Neural crest cell (in vitro differentiated cells): Measurements from ENCODE around the gene ZNF503. TPM values are rescaled to one million over a fixed set of nuclear protein-coding genes. Genes with fewer than 3 reads are reported as not detected.

Experiments
- DNase-seq: peaks from one replicate; pipeline ENCODE4 v3.0.0; 2021; ENCODE audit warnings: low read depth, mixed read lengths, low spot score
- H3K27ac Mint-ChIP-seq: one replicate; pipeline ENCODE4 v1.8.0; 2021; ENCODE audit warnings: mild to moderate bottlenecking, mixed read lengths; ENCODE audit not compliant: unreplicated experiment
- H3K27me3 Mint-ChIP-seq: 2 replicates; pipeline ENCODE4 v1.8.0; 2021; ENCODE audit warnings: low read depth, mild to moderate bottlenecking, mixed read lengths
- H3K36me3 Mint-ChIP-seq: 2 replicates; pipeline ENCODE4 v1.8.0; 2021; ENCODE audit warnings: low read depth, mild to moderate bottlenecking, mixed read lengths
- H3K4me1 Mint-ChIP-seq: 2 replicates; pipeline ENCODE4 v1.8.0; 2021; ENCODE audit warnings: mixed read lengths
- H3K4me3 Mint-ChIP-seq: one replicate; pipeline ENCODE4 v1.8.0; 2021; ENCODE audit warnings: mild to moderate bottlenecking, mixed read lengths
- H3K9me3 Mint-ChIP-seq: 2 replicates; pipeline ENCODE4 v1.8.0; 2021; ENCODE audit warnings: mixed read lengths
- total RNA-seq: library from RNA; stranded (reverse); gene quantifications from 2 replicates; pipeline ENCODE4 v1.2.1, GENCODE V29; 2021
- TF ChIP-seq, protein P1 (sequence below): fragments of 200-600 bp; sonication (generic); conservative IDR thresholded peaks from 2 replicates; pipeline ENCODE4 v1.5.0; 2021; ENCODE audit warnings: antibody characterized with exemption, mild to moderate bottlenecking

Gene ZNF503
- total RNA-seq, 1 donor from 2014 or later, result 15.9 TPM

DNA sequence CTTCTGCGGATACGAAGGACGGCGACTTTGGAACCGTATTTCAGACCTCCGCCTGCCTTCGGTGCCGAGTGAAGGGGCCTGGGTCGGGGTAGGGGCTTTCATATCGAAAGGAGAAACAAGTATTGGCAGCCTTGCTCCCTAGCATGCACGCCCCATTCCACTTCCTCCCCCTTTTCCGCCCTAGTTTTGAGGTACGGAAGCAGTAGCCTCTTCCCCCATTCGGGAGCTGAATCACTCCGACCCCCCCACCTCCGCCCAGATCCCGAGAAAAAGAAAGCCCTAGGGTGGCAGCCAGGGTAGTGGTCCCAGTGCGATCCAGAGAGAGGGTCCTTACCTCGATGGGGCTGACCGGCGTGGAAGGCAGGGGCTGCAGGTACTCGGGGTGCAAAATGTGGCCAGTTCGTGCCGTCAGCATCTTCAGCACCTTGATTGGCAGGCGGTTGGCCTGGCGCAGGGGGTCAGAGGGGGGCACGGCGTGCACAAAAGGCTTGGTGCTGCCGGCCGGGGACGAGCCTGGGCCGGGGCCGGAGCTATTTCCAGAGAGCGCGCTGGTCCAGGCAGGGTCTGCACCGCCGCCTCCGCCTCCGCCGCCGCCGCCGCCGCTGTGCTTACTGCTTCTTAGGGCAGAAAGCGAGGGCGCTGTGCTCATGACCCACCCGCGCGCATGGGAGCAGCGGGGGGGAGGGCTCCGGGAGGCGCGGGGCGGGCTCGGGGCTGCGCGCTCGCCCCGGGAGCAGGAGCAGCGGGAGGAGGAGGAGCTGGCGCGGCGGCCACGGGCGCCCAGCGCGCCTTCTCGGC is 594 bp downstream of the ZNF503 start:
- Mint-ChIP-seq H3K27ac (peak overlapping the region; percentile 71), H3K9me3 (no peaks in the 10 kb centered on the region), H3K36me3 (peaks cover 8% of the 10 kb centered on the region), H3K27me3 (peaks cover 76% of the 10 kb centered on the region), H3K4me3 (peak overlapping the region; percentile 97), H3K4me1 (peaks cover 45% of the 10 kb centered on the region)
- DNase-seq, result peak; percentile 48
- TF ChIP-seq, protein P1, sequence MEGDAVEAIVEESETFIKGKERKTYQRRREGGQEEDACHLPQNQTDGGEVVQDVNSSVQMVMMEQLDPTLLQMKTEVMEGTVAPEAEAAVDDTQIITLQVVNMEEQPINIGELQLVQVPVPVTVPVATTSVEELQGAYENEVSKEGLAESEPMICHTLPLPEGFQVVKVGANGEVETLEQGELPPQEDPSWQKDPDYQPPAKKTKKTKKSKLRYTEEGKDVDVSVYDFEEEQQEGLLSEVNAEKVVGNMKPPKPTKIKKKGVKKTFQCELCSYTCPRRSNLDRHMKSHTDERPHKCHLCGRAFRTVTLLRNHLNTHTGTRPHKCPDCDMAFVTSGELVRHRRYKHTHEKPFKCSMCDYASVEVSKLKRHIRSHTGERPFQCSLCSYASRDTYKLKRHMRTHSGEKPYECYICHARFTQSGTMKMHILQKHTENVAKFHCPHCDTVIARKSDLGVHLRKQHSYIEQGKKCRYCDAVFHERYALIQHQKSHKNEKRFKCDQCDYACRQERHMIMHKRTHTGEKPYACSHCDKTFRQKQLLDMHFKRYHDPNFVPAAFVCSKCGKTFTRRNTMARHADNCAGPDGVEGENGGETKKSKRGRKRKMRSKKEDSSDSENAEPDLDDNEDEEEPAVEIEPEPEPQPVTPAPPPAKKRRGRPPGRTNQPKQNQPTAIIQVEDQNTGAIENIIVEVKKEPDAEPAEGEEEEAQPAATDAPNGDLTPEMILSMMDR, result no peak

DNA sequence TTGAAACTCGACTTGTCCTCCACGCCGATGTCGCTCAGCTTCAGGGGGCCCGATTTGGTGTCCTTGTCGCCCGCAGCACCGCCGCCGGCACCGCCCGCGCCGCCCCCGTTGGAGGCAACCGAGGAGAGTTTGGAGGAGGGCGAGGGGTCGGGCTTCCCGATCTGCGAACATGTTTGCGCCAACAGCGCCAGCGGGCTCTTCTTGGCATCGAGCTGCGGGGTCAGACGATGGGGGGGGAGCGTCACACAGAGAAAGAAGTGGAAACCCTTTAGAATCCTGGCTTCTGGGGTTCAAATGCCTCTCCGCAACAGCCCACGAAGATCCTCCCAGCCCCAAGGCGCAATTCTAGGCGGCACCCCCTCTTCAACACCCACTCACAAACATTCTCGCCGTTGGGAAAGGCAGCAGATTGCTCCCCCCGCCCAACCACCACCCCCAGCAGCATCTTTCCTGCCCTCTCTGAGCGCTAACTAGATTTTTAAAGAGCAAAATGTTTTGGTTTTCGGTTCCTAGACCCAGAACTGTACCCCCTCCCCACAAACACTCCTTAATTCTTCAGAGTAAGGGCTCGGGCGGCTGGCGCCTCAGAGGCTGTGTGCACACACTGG is 1.3 kb downstream of the ZNF503 start:
- no peak for DNase-seq
- H3K27me3 Mint-ChIP-seq, result peaks cover 77% of the 10 kb centered on the region
- H3K27ac Mint-ChIP-seq, result peak overlapping the region; percentile 88
- no peaks in the 10 kb centered on the region for H3K9me3 Mint-ChIP-seq
- TF ChIP-seq, protein P1, result no peak
- H3K36me3 Mint-ChIP-seq, result peaks cover 8% of the 10 kb centered on the region
- peaks cover 39% of the 10 kb centered on the region for H3K4me1 Mint-ChIP-seq
- peak overlapping the region; percentile 97 for H3K4me3 Mint-ChIP-seq

DNA sequence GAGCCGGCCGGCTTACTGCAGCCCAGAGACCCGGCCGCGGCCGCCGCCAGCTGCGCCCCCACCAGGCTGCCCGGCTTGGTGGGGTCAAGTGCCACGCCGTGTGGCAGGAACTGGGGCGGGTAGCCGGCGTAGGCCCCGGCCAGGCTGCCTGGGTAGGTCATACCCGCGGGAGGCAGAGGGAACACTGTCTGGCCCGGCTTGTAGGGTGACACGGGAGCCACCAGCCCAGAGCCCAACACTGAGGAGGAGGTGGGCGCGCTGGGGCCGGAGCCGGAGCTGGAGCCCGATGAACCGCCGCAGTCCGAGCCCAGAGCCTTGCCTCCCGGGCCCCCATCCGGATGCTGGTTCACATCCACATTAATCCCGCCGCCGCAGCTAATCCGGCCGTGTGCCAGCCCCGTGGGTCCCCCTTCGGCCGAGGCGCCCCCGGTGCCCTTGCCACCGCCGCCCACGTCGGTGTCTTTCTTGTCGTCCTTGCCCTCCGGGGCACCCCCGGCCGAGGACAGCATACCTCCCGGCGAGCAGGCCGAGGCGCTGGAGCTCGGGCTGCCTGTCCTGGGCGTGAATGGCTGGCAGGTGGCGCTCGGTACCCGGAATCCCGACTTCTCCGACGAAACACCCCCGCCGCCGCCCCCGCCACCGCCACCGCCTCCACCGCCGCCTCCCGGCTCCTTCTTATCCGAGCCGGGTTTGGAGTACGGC is 2.0 kb downstream of the ZNF503 start:
- no peaks in the 10 kb centered on the region for H3K9me3 Mint-ChIP-seq
- peak; percentile 66 for DNase-seq
- peaks cover 42% of the 10 kb centered on the region for H3K4me1 Mint-ChIP-seq
- TF ChIP-seq, protein P1, result peak; percentile 67
- peaks cover 8% of the 10 kb centered on the region for H3K36me3 Mint-ChIP-seq
- H3K4me3 Mint-ChIP-seq, result peak overlapping the region; percentile 97
- no peak overlapping the region for H3K27ac Mint-ChIP-seq
- H3K27me3 Mint-ChIP-seq, result peaks cover 78% of the 10 kb centered on the region

DNA sequence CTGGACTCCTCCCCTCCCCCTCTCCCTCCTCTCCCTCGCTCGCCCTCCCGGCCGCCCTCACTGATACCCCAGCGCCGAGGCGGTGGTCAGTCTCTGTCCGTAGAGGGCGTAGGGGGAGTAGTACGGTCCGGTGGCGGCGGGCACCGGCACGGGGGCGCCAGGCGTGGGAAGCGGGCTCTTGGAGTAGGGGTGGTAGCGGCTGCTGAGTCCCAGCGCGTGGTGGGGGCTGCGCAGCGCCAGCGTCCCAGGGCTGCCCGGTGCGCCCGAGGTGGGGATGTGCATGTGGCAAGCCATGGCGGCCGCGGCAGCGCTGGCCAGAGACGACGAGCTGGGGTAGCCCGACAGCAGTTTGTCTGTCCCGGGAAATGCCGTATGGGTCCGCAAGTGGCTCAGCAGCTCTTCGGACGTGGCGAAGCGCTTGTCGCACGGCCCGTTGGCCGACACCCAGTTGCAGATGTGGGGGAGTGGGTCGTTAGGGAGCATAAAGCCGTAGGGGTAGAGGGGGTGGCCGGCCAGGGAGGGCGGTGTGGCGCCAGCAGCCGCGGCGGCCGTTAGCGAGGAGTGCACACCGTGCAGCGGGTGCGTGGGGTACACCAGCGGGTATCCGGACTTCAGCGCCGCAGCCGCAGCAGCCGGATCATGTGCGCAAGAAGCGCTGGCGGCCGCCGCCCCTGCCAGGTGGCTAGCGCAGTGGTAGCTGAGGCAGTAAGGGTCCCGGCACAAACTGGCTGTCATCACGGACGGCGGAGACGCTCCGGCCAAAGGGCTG is 2.7 kb downstream of the ZNF503 start:
- peak; percentile 35 for DNase-seq
- H3K27me3 Mint-ChIP-seq, result peaks cover 80% of the 10 kb centered on the region
- H3K9me3 Mint-ChIP-seq, result no peaks in the 10 kb centered on the region
- peak overlapping the region; percentile 37 for H3K27ac Mint-ChIP-seq
- H3K4me1 Mint-ChIP-seq, result peaks cover 40% of the 10 kb centered on the region
- H3K4me3 Mint-ChIP-seq, result peak overlapping the region; percentile 89
- TF ChIP-seq, protein P1, result no peak
- peaks cover 8% of the 10 kb centered on the region for H3K36me3 Mint-ChIP-seq

DNA sequence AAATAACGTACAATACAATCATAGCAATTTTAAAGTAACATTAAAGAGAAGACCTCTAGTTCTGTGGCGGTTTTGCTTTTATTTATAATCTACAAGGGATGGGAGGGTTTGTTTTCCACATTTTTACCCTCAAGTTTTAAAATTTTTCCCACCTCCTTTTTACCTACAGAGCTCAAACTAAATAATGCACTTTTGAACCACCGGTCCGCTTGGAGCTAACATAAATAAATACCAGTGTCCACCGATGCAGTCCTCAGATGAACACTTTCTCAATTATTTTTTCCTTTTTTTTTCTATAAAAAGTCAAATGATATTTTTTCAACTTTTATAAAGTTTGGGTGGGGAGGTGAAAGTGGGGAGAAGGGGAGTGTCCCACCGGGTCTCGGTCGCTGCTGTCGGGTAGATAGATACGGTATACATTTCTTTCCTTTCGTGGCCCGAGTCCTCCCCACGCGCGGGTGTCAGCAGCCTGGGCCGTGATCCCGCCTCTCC is 3.3 kb downstream of the ZNF503 start:
- peaks cover 36% of the 10 kb centered on the region for H3K4me1 Mint-ChIP-seq
- no peak for DNase-seq
- TF ChIP-seq, protein P1, result no peak
- no peak overlapping the region for H3K27ac Mint-ChIP-seq
- H3K36me3 Mint-ChIP-seq, result peaks cover 10% of the 10 kb centered on the region
- no peaks in the 10 kb centered on the region for H3K9me3 Mint-ChIP-seq
- peaks cover 78% of the 10 kb centered on the region for H3K27me3 Mint-ChIP-seq
- H3K4me3 Mint-ChIP-seq, result peak overlapping the region; percentile 89
